HG03280 (cell line): ENCODE results near the gene CA12.
"Not testable (repeated sequence)": the region's sequence is repeated elsewhere in the genome, so short reads cannot be mapped to it uniquely, and the experiment has no call there.

Source experiments
- ATAC-seq: cut with Tn5 transposase; IDR thresholded peaks from one replicate; pipeline ENCODE4 v1.9.1; 2021; ENCODE audit warnings: mild to moderate bottlenecking, moderate library complexity; ENCODE audit not compliant: unreplicated experiment

CA12 gene

DNA sequence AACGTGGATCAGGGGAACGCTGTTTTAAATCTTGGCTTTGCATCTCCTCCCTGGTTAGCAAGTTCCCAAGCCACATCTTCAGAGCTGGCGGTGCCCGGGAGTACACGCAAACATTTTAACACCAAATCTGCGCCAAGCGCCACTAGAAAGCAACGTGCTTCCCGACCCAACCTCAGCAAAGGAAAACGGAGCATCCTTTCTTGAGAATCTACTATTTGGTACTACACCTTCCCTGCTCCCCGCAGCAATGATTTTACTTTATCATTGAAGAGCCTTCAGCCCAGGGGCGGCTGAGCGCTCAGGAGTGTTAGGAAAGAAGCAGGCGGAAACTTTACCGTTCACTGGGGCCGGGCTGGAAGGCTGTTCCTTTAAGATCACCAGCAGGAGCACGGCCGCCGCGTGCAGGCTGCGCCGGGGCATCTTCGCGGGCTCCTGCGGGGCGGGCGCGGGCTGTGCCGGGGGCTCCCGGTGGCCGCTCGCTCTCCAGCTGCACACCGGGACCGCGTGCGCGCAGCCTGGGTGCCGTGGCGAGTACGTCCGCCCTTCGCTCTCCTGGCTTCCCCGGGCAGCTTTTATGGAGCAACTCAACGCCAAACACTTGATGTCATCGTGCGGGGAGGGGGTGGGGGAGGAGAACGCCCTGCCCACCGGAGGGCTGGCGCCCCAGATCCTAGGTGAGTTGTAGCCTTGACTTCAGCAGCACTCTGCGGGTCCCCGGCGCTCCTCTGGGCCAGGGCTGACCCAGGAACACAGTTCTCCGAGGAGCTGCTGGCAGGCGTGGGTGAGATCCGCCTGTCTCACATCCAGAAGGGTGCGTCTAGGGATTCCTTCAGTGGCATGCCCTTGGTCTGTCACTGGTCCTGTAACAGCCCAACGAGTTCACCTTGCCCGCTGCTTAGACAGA lies at the start of gene CA12:
TSS of gene CA12 (minus strand) at position 546 of the 904 bp plus-strand sequence. CDS start at position 420, 126 bp downstream.
- ATAC-seq: no peak

DNA sequence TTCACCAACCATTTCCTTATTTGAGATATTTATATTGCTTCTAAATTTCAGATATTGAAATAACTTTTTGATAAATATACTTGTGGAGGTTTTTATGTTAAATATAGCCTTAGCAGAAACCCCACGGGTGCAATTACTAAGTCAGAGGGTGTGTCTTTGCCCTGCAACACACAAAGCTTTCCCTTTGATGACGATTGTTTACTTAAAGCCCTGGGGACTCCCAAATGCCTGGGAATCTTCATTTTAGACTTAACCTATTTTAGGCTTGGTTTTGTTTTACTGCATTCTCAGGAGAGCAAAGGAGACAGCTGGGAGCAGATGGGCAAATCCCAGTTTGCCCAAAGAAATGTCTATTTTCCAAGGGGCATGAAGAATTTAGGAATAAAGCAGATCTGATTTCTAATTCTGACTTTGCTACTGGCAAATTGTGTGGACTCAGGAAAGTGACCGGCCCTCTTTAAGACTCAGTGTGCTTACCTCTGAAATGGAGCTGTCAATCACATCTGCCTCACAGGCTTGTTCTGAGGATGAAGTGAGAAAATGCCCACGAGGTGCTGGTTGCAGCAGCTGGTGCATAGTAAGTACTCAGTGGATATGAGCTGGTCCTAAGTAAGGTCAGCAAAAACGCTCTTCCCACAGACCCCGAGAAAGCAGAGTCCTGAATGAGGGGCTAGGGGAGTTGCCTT lies 49.3 kb upstream of the CA12 start:
- ATAC-seq: no peak

GRCh38 chr15:63426552-63426951 lies 44.9 kb upstream of the CA12 start:
- ATAC-seq: no peak

- no peak for ATAC-seq
Measured at GRCh38 chr15:63425426-63425985, 43.9 kb upstream of the CA12 start.

DNA sequence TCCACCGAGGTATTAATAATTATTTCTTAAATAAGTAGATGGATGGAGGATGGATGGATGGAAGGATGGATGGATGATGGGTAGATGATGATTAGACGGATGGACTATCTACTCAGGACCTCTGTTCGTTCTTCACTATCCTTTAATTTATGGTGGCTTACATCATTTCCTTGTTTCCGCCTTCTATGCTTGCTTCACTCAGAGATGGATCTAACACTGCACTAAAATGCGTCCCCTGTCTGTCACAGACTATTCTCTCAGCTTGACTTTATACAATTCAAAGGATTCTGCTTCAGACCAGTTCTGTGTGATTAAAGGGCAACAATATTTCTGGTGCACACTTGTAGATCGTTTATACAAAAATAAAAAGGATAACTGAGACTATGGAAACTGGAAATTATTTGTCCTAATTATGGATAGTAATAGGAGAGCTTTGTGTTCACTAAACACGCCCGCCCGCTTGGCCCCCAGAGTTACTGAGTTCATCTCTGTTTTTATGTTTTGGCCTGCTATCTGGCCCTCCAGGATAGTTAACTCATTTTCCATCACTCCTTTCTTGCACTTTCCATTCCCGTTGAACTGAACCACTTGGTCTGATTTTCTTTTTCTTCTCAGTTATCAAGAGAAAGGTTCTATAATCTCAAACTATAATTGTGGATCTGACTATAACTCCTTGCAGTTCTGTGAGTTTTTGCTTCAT lies 41.4 kb upstream of the CA12 start:
- ATAC-seq: no peak

- ATAC-seq: no peak
Measured at GRCh38 chr15:63421433-63421832, 39.8 kb upstream of the CA12 start.

- ATAC-seq: no peak
Measured at GRCh38 chr15:63420333-63420747, 38.7 kb upstream of the CA12 start.

GRCh38 chr15:63418811-63419210 lies 37.2 kb upstream of the CA12 start:
- no peak for ATAC-seq

DNA sequence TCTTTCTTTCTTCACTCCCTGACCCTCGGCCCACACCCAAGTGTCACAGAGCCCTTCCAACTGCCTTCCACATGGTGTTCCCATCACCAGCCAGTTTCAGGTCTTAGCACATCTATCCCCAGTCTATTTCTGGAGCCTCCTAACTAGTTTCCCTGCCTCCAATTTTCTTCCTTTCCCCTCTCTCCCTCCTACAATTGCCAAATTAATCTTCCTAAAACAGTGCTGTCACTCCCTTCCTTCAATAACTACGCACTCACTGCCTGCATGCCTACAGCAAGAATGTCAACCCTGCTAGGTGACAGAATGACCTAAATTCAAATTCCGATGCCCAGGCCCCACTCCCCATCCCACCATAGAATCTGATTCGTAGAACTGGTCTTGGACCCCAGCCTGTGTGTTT lies 36.1 kb upstream of the CA12 start:
- ATAC-seq: no peak

GRCh38 chr15:63417274-63417673 lies 35.6 kb upstream of the CA12 start:
- ATAC-seq: not testable (repeated sequence)

GRCh38 chr15:63414474-63415120 lies 33.0 kb upstream of the CA12 start:
- ATAC-seq: no peak

DNA sequence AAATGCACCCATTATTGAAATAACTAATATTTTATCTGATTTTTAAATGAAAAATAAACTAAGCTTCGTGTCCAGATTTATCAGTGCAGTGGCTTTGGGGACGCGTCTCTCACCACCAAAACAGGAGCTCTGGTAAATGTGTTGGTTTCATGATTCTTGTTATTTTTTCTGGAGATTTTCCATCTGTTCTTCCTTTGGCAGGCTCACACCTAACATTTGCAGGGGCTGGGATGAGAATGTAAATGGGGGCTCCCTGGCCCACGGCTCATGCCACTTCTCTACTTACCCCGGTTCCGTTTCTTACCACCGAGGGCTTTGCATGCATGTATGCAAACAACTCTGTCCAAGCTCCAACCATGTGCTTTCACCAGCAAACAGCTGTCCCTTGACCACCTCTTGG lies 30.9 kb upstream of the CA12 start:
- ATAC-seq: no peak

- no peak for ATAC-seq
Measured at GRCh38 chr15:63411866-63412265, 30.2 kb upstream of the CA12 start.

DNA sequence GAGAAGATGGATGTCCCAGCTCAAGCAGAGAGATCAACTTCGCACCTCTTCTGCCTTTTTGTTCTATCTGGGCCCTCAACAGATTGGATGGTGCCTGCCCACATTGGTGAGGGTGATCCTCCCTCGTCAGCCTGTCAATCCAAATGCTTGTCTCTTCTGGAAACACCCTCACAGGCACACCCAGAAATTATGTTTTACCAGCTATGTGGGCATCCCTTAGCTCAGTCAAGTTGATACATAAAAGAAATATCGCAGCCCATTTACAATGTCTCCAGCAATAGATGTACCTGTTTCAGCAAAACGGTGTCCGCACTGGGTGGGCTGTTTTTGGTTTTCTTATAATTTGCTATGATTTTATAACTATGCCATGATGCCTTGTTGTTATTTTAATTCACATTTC lies 27.5 kb upstream of the CA12 start:
- ATAC-seq: no peak

DNA sequence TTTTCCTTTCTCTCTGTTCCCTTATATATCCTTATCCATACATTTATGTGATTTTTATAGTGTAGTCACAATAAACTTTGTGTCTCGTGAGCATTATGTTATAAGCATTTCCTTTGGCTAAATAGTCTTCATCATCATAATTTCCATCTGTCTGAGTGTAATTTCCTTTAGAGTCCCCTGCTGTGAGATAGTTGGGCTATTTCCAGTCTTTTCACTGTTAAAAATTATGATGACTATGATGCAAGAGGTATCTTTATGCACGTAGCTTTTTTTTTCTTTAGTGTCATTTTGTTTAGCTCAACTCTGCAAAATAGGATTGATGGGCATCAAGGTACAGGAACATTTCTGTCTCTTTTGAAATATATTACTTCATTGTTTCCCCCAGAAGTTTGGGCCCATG lies 26.9 kb upstream of the CA12 start:
- ATAC-seq: no peak

- ATAC-seq: no peak
Measured at GRCh38 chr15:63407612-63408011, 26.0 kb upstream of the CA12 start.

DNA sequence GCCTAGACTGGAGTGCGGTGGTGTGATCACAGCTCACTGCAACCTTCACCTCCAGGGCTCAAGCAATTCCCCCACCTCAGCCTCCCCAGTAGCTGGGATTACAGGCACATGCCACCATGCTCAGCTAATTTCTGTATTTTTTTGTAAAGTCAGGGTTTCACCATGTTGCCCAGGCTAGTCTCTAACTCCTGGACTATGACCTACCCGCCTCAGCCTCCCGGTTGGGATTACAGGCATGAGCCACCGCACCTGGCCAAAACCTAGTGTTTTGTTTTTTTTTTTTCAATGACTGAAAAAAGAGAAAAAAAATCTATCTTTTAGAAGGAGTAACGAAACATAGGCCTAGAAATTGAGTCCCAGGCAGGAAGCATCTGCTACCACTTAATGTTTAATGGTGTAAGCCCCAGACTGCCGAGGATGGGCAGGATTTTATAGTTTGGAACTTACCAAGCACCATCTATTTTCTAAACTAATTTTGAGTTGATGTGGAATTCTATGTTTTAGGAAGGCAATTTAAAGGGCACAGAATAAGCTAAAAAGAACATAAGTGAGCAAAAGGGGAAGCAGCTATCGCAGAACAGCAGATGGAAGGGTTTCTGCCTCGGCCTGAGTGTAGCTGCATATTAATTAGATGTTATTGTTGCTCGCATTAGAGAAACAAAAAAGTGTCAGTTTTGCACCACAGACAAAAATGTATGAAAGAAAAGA lies 24.2 kb upstream of the CA12 start:
- no peak for ATAC-seq

DNA sequence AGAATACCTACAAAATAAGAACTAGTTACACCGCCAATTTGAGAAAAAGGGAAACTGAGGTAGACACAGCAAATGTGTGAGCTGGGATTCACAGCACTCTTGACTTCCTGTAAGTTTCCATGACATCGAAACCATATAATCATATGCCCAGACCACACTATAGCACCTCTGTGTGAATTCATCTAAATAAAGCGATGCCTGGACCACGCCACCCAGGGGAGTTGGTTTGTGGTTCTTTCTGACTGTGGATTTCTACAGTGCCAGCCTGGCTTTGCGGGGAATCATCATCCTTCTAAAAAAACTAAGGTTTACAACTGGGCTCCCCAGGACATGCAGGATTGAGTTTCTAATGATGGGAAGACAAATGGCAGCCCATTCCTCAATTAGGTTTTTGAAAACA lies 23.5 kb upstream of the CA12 start:
- ATAC-seq: no peak

GRCh38 chr15:63403254-63403945 lies 21.8 kb upstream of the CA12 start:
- no peak for ATAC-seq
